NCI-H2227 treated with DMSO at 0.1 percent for 48 hours (cell line): ENCODE results near the gene CAPN9.
"Not testable (repeated sequence)": the region's sequence is repeated elsewhere in the genome, so short reads cannot be mapped to it uniquely, and the experiment has no call there.

ENCODE experiments used
- DNase-seq: peaks from one replicate; lab custom pipeline; 2025; lab: John Stamatoyannopoulos, UW

CAPN9 gene

GRCh38 chr1:230747127-230747730, at the start of gene CAPN9:
CAPN9 (plus strand) TSS chr1:230747388; CDS start chr1:230747497, 109 bp downstream.
- DNase-seq, result no peak

- DNase-seq, result no peak
Observed at GRCh38 chr1:230698130-230698529, 49.1 kb upstream of the CAPN9 start.

GRCh38 chr1:230698964-230699363, 48.2 kb upstream of the CAPN9 start:
- not testable (repeated sequence) for DNase-seq

- no peak for DNase-seq
Observed at GRCh38 chr1:230699716-230700115, 47.5 kb upstream of the CAPN9 start.

GRCh38 chr1:230700132-230700531, 47.1 kb upstream of the CAPN9 start:
- no peak for DNase-seq

- DNase-seq, result no peak
Observed at GRCh38 chr1:230701434-230701833, 45.8 kb upstream of the CAPN9 start.

GRCh38 chr1:230701895-230702768, 45.1 kb upstream of the CAPN9 start:
- DNase-seq, result no peak

- peak; percentile 71 for DNase-seq
Observed at GRCh38 chr1:230702934-230703678, 44.1 kb upstream of the CAPN9 start.

GRCh38 chr1:230703679-230704385, 43.4 kb upstream of the CAPN9 start:
- DNase-seq, result no peak

- DNase-seq, result no peak
Observed at GRCh38 chr1:230704830-230705229, 42.4 kb upstream of the CAPN9 start.

GRCh38 chr1:230705289-230706019, 41.7 kb upstream of the CAPN9 start:
- no peak for DNase-seq

- DNase-seq, result no peak
Observed at GRCh38 chr1:230706020-230706699, 41.0 kb upstream of the CAPN9 start.

- DNase-seq, result no peak
Observed at GRCh38 chr1:230706887-230707731, 40.1 kb upstream of the CAPN9 start.

- DNase-seq, result no peak
Observed at GRCh38 chr1:230707732-230708630, 39.2 kb upstream of the CAPN9 start.

GRCh38 chr1:230708631-230709580, 38.3 kb upstream of the CAPN9 start:
- no peak for DNase-seq

- DNase-seq, result no peak
Observed at GRCh38 chr1:230709619-230710542, 37.3 kb upstream of the CAPN9 start.

- no peak for DNase-seq
Observed at GRCh38 chr1:230710543-230710904, 36.7 kb upstream of the CAPN9 start.
